ENCODE results near the gene ZNF236.

The ZNF236 gene

DNA sequence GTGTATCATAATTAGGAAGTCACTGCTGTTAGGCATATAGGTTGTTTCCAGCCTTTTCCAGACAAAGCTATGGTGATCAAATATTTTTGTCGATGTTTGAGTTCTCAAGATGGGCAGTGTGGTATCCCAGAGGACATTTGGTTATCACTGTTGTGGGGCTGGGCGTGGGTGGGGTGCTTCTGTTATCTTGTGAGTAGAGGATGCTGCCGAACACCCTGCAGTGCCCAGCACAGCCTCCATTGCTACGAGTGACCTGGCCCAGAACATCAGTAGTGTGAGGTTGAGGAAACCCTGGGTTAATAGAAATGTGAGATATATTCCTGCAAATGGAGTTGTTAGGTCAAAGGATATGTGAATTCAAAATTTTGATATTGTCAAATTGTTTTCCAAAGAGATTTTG lies 33.2 kb downstream of the ZNF236 start:
- H3K27ac ChIP-seq (ENCODE audit: insufficient read depth, low read length, poor library complexity, severe bottlenecking), result no peak overlapping the region
- peaks cover 5% of the 10 kb centered on the region for H3K4me1 ChIP-seq (ENCODE audit: control insufficient read depth, insufficient read depth, low read length, poor library complexity, severe bottlenecking)
- H3K9me3 ChIP-seq (ENCODE audit: control insufficient read depth, low read length), result no peaks in the 10 kb centered on the region
- H3K36me3 ChIP-seq (ENCODE audit: control insufficient read depth, insufficient read depth, low read length), result peaks cover 14% of the 10 kb centered on the region
- DNase-seq, result no peak
- H3K27me3 ChIP-seq (replicated peaks; ENCODE audit: control insufficient read depth, insufficient read depth, low read length, poor library complexity, severe bottlenecking), result no peaks in the 10 kb centered on the region
- H3K4me3 ChIP-seq (ENCODE audit: insufficient read depth, low read depth, low read length, poor library complexity, severe bottlenecking), result no peak overlapping the region

GRCh38 chr18:76857476-76857875 lies 35.1 kb downstream of the ZNF236 start:
- H3K4me3 ChIP-seq (ENCODE audit: insufficient read depth, low read depth, low read length, poor library complexity, severe bottlenecking), result no peak overlapping the region
- DNase-seq, result no peak
- H3K4me1 ChIP-seq (ENCODE audit: control insufficient read depth, insufficient read depth, low read length, poor library complexity, severe bottlenecking), result peaks cover 5% of the 10 kb centered on the region
- H3K36me3 ChIP-seq (ENCODE audit: control insufficient read depth, insufficient read depth, low read length), result peaks cover 23% of the 10 kb centered on the region
- no peaks in the 10 kb centered on the region for H3K9me3 ChIP-seq (ENCODE audit: control insufficient read depth, low read length)
- H3K27ac ChIP-seq (ENCODE audit: insufficient read depth, low read length, poor library complexity, severe bottlenecking), result no peak overlapping the region
- no peaks in the 10 kb centered on the region for H3K27me3 ChIP-seq (replicated peaks; ENCODE audit: control insufficient read depth, insufficient read depth, low read length, poor library complexity, severe bottlenecking)

DNA sequence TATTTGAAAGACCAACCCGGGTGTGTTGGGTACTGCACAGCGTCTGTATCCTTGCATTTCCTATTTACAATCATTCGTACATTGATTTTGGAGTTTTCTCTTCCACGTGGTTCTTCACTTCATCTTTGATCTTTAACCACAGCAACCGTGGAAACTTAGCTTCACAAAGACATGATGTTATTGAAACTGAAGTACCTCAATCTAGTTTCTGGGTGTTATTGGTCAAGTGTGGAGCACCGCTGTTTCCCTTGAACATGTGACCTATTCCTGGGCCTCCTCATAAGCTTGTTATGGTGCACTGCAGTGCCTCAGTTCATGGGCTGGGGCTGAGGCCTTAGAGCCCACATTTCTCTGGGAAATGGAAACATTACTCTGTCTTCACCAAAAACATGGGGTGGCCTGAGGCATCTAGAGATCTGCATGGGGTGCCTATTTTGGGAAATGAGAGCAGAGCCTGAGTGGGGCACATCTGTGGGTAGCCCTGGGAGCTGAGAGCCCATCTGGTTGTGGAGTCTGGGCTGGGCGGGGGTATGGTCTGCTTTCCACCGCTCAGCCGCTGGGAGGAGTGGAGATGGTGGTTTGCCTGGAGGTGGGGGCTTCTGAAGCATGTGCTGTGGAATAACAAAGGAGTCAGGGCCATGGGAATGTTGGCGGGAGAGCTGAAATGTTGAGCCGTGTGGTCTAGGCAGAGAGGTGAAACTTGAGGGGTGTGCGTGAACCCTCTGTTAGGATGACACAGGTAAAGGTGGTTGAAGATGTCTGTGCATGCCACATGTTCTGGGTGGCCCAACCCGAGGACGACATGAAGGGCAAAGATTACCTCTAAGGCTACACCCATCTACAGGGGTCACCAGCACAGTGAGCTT lies 37.4 kb downstream of the ZNF236 start:
- DNase-seq, result no peak
- Histone ChIP-seq H3K27me3 (replicated peaks; ENCODE audit: control insufficient read depth, insufficient read depth, low read length, poor library complexity, severe bottlenecking) (no peaks in the 10 kb centered on the region), H3K4me3 (ENCODE audit: insufficient read depth, low read depth, low read length, poor library complexity, severe bottlenecking) (no peak overlapping the region), H3K9me3 (ENCODE audit: control insufficient read depth, low read length) (no peaks in the 10 kb centered on the region), H3K36me3 (ENCODE audit: control insufficient read depth, insufficient read depth, low read length) (peaks cover 25% of the 10 kb centered on the region), H3K4me1 (ENCODE audit: control insufficient read depth, insufficient read depth, low read length, poor library complexity, severe bottlenecking) (peaks cover 5% of the 10 kb centered on the region), H3K27ac (ENCODE audit: insufficient read depth, low read length, poor library complexity, severe bottlenecking) (no peak overlapping the region)

GRCh38 chr18:76860411-76860810 lies 38.1 kb downstream of the ZNF236 start:
- no peak for DNase-seq
- H3K27ac ChIP-seq (ENCODE audit: insufficient read depth, low read length, poor library complexity, severe bottlenecking), result no peak overlapping the region
- peaks cover 22% of the 10 kb centered on the region for H3K36me3 ChIP-seq (ENCODE audit: control insufficient read depth, insufficient read depth, low read length)
- peaks cover 5% of the 10 kb centered on the region for H3K4me1 ChIP-seq (ENCODE audit: control insufficient read depth, insufficient read depth, low read length, poor library complexity, severe bottlenecking)
- no peaks in the 10 kb centered on the region for H3K27me3 ChIP-seq (replicated peaks; ENCODE audit: control insufficient read depth, insufficient read depth, low read length, poor library complexity, severe bottlenecking)
- H3K4me3 ChIP-seq (ENCODE audit: insufficient read depth, low read depth, low read length, poor library complexity, severe bottlenecking), result no peak overlapping the region
- no peaks in the 10 kb centered on the region for H3K9me3 ChIP-seq (ENCODE audit: control insufficient read depth, low read length)

GRCh38 chr18:76866666-76867065 lies 44.3 kb downstream of the ZNF236 start:
- DNase-seq, result no peak
- H3K9me3 ChIP-seq (ENCODE audit: control insufficient read depth, low read length), result no peaks in the 10 kb centered on the region
- no peaks in the 10 kb centered on the region for H3K27me3 ChIP-seq (replicated peaks; ENCODE audit: control insufficient read depth, insufficient read depth, low read length, poor library complexity, severe bottlenecking)
- H3K4me1 ChIP-seq (ENCODE audit: control insufficient read depth, insufficient read depth, low read length, poor library complexity, severe bottlenecking), result no peaks in the 10 kb centered on the region
- H3K36me3 ChIP-seq (ENCODE audit: control insufficient read depth, insufficient read depth, low read length), result peaks cover 31% of the 10 kb centered on the region
- no peak overlapping the region for H3K4me3 ChIP-seq (ENCODE audit: insufficient read depth, low read depth, low read length, poor library complexity, severe bottlenecking)
- H3K27ac ChIP-seq (ENCODE audit: insufficient read depth, low read length, poor library complexity, severe bottlenecking), result no peak overlapping the region

DNA sequence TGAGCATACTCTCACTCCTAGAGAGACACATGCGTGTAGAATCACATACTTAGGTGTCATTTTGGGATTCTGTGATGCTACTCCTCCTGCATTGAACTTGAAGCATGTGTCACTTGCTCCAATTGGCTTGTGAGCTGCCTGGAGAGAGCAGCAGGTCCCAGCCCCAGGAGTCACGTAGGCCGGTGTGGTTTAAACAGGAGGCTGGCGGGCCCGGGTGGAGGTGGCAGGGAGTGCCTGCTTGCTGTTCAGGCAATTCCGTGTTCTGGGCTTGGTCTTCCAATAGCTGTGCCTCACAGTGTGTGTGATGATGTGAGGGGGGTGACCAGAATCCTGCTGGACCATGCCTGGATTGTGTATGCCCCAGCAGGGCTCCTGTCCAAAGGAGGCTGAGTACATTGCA lies 51.0 kb downstream of the ZNF236 start:
- no peak for DNase-seq
- Histone ChIP-seq H3K4me1 (ENCODE audit: control insufficient read depth, insufficient read depth, low read length, poor library complexity, severe bottlenecking) (peaks cover 5% of the 10 kb centered on the region), H3K36me3 (ENCODE audit: control insufficient read depth, insufficient read depth, low read length) (peaks cover 27% of the 10 kb centered on the region), H3K9me3 (ENCODE audit: control insufficient read depth, low read length) (no peaks in the 10 kb centered on the region), H3K4me3 (ENCODE audit: insufficient read depth, low read depth, low read length, poor library complexity, severe bottlenecking) (no peak overlapping the region), H3K27ac (ENCODE audit: insufficient read depth, low read length, poor library complexity, severe bottlenecking) (no peak overlapping the region), H3K27me3 (replicated peaks; ENCODE audit: control insufficient read depth, insufficient read depth, low read length, poor library complexity, severe bottlenecking) (no peaks in the 10 kb centered on the region)

DNA sequence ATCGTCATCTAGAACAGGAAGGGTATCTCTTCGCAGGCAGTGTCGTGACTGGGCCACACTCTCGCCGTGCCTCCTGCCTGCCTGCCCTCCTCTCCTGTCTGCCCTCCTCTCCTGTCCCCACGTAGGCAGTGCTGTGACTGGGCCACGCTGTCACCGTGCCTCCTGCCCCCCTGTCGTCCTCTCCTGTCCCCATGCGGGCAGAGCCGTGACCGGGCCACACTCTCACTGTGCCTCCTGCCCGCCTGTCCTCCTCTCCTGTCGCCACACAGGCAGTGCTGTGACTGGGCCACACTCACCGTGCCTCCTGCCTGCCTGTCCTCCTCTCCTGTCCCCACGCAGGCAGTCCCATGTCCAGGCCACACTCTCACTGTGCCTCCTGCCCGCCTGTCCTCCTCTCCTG lies 51.4 kb downstream of the ZNF236 start:
- Histone ChIP-seq H3K4me3 (ENCODE audit: insufficient read depth, low read depth, low read length, poor library complexity, severe bottlenecking) (no peak overlapping the region), H3K4me1 (ENCODE audit: control insufficient read depth, insufficient read depth, low read length, poor library complexity, severe bottlenecking) (peaks cover 5% of the 10 kb centered on the region), H3K9me3 (ENCODE audit: control insufficient read depth, low read length) (no peaks in the 10 kb centered on the region), H3K27me3 (replicated peaks; ENCODE audit: control insufficient read depth, insufficient read depth, low read length, poor library complexity, severe bottlenecking) (no peaks in the 10 kb centered on the region), H3K36me3 (ENCODE audit: control insufficient read depth, insufficient read depth, low read length) (peaks cover 25% of the 10 kb centered on the region), H3K27ac (ENCODE audit: insufficient read depth, low read length, poor library complexity, severe bottlenecking) (no peak overlapping the region)
- DNase-seq, result no peak

DNA sequence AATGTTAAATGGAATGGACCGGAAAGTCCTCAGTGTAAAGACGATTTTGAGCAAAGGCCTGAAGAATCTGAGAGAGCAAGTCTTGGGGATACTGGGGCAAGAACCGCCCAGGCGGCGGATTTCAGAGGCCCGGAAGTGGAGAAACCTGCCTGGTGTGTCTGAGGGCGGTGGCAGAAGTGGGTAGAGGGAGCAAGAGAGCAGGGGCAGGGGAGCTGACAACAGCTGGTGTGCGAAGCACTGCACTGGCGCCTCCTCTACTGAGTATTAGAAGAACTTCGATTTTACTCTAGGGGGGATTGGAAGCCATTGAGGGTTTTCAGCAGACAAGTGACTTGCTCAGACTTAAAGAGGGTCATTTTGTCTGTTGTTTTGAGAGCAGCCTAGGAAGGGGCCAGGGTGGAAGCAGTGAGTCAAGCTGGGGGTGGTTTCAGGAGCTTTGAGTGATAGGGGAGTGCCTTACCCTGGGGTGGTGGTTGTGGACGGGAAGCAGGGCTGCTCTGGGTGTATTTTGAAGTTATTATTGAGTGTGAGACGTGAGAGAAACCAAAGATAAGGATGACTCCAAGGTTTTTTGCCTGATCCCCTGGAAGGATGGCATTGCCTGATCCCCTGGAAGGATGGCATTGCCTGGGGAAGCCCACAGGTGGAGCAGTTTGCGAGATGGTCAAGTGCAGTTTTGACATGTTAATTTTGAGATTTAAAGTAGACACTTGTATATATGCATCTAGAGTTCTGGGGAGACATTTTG lies 52.5 kb downstream of the ZNF236 start:
- Histone ChIP-seq H3K36me3 (ENCODE audit: control insufficient read depth, insufficient read depth, low read length) (peaks cover 27% of the 10 kb centered on the region), H3K4me1 (ENCODE audit: control insufficient read depth, insufficient read depth, low read length, poor library complexity, severe bottlenecking) (peaks cover 5% of the 10 kb centered on the region), H3K9me3 (ENCODE audit: control insufficient read depth, low read length) (no peaks in the 10 kb centered on the region), H3K27ac (ENCODE audit: insufficient read depth, low read length, poor library complexity, severe bottlenecking) (peak overlapping the region; percentile 24), H3K27me3 (replicated peaks; ENCODE audit: control insufficient read depth, insufficient read depth, low read length, poor library complexity, severe bottlenecking) (no peaks in the 10 kb centered on the region), H3K4me3 (ENCODE audit: insufficient read depth, low read depth, low read length, poor library complexity, severe bottlenecking) (no peak overlapping the region)
- peak in 2 of 3 donors; percentile 9 to 16 for DNase-seq

GRCh38 chr18:76875390-76876325 lies 53.3 kb downstream of the ZNF236 start:
- no peak overlapping the region for H3K27ac ChIP-seq (ENCODE audit: insufficient read depth, low read length, poor library complexity, severe bottlenecking)
- no peaks in the 10 kb centered on the region for H3K27me3 ChIP-seq (replicated peaks; ENCODE audit: control insufficient read depth, insufficient read depth, low read length, poor library complexity, severe bottlenecking)
- no peak overlapping the region for H3K4me3 ChIP-seq (ENCODE audit: insufficient read depth, low read depth, low read length, poor library complexity, severe bottlenecking)
- no peaks in the 10 kb centered on the region for H3K9me3 ChIP-seq (ENCODE audit: control insufficient read depth, low read length)
- H3K36me3 ChIP-seq (ENCODE audit: control insufficient read depth, insufficient read depth, low read length), result peaks cover 21% of the 10 kb centered on the region
- H3K4me1 ChIP-seq (ENCODE audit: control insufficient read depth, insufficient read depth, low read length, poor library complexity, severe bottlenecking), result peaks cover 5% of the 10 kb centered on the region
- peak in 1 of 3 donors; percentile 14 for DNase-seq
